Sigmoid colon (tissue), 7 donors: ENCODE measurements around the gene FOSL1. TPM values are rescaled to one million over a fixed set of nuclear protein-coding genes. Genes with fewer than 3 reads are reported as not detected.

Source experiments
- DNase-seq: peaks from one replicate; pipeline ENCODE4 v3.0.0-alpha.2; 2019
- H3K27ac ChIP-seq, 4 donors: fragments of 200-600 bp; sonication (generic); one replicate each; pipeline ENCODE4 v1.5.1; 2016 to 2019; ENCODE audit warnings: mild to moderate bottlenecking in 1 of 4
- H3K27me3 ChIP-seq, 3 donors: fragments of 200-600 bp; sonication (generic); one replicate each; pipeline ENCODE4 v1.5.1; 2019; ENCODE audit warnings: mild to moderate bottlenecking in 1 of 3
- H3K36me3 ChIP-seq, 4 donors: fragments of 200-600 bp; sonication (generic); one replicate each; pipeline ENCODE4 v1.5.1; 2016 to 2019
- H3K4me1 ChIP-seq, 4 donors: fragments of 200-600 bp; sonication (generic); one replicate each; pipeline ENCODE4 v1.5.1; 2017 to 2019
- H3K4me3 ChIP-seq, 4 donors: fragments of 200-600 bp; sonication (generic); one replicate each; pipeline ENCODE4 v1.5.1; 2017 to 2019; ENCODE audit warnings: mild to moderate bottlenecking in 2 of 4, moderate library complexity in 1 of 4
- H3K9me3 ChIP-seq, 4 donors: fragments of 200-600 bp in 3 of 4; sonication (generic) in 3 of 4; one replicate each; pipeline versions ENCODE4 v1.5.1 to v1.6.1; 2013 to 2019
- CTCF ChIP-seq, 4 experiments: fragments of 450-650 bp in 3 of 4; fragments of 200-600 bp in 1 of 4; IDR thresholded peaks; one replicate each; pipeline ENCODE4 v1.5.1; 2016 to 2019; ENCODE audit warnings: antibody characterized with exemption in 4 of 4, mild to moderate bottlenecking in 3 of 4, moderate library complexity in 2 of 4
- EP300 ChIP-seq, 4 donors: sonication (generic); formaldehyde crosslinking; IDR thresholded peaks; one replicate each; pipeline ENCODE4 v1.6.1; 2017; ENCODE audit warnings: antibody characterized with exemption in 4 of 4
- POLR2A ChIP-seq, 2 donors: fragments of 450-650 bp; IDR thresholded peaks; one replicate each; pipeline ENCODE4 v1.6.1; 2016; ENCODE audit warnings: antibody characterized with exemption in 2 of 2, mild to moderate bottlenecking in 2 of 2, moderate library complexity in 2 of 2
- POLR2AphosphoS5 ChIP-seq, 4 donors: sonication (generic); formaldehyde crosslinking; IDR thresholded peaks; one replicate each; pipeline ENCODE4 v1.6.1; 2017; ENCODE audit warnings: antibody characterized with exemption in 4 of 4
- WGBS, 2 donors: extraction: QIAGEN DNeasy Blood & Tissue Kit; methylation state at CpG; one replicate each; pipeline ENCODE4 v1.1.7; 2013; 5-methylcytosine and 5-hydroxymethylcytosine counted together
- intact Hi-C: fragments of 100-400 bp; cut with DNase I; formaldehyde crosslinking; loops from one replicate; pipeline ENCODE4 v1.15.1; 2023
- polyA plus RNA-seq, 3 donors: library from polyadenylated mRNA; stranded (reverse); fragments of 200-250 nt; gene quantifications; one replicate each; pipeline ENCODE4 v1.2.3, GENCODE V29; 2013
- total RNA-seq, 4 donors: library from RNA; depleted of rRNA; stranded (reverse); fragments of >200 nt; gene quantifications; one replicate each; pipeline ENCODE4 v1.1.0, GENCODE V29; 2016
- donor health status: healthy with polysubstance abuse.
- donor health status: Bipolar disorder and iron deficiency.
- donor health status: healthy.

The FOSL1 gene
- total and polyA plus RNA-seq, 7 donors: 0.36 to 12.4 (median 2.9) TPM; not detected in 1

- TF ChIP-seq EP300 (IDR thresholded peaks at IDR 0.05) (no peak), POLR2AphosphoS5 (IDR thresholded peaks at IDR 0.05) (no peak), POLR2A (IDR thresholded peaks at IDR 0.05) (no peak), CTCF (IDR thresholded peaks at IDR 0.05) (no peak)
- Histone ChIP-seq H3K4me3 (no peak overlapping the region), H3K36me3 (peaks cover 4 to 45% (median 15%) of the 10 kb centered on the region in 4 donors), H3K27ac (peak overlapping the region in 3 of 4 donors; percentile 11 to 63 (median 52)), H3K9me3 (no peaks in the 10 kb centered on the region), H3K4me1 (peaks cover 0 to 31% (median 28%) of the 10 kb centered on the region in 4 donors), H3K27me3 (no peaks in the 10 kb centered on the region)
- intact Hi-C loops: loop anchor here (1.0 kb wide), 1 partner anchor 105 kb away; no protein-coding TSS in a partner anchor
- WGBS, 2 donors: 82 to 88% methylated on average over 28 of the region's 28 CpGs
- peak; percentile 65 for DNase-seq
These were observed 16.1 kb downstream of the FOSL1 start for GRCh38 chr11:65883786-65884715.

DNA sequence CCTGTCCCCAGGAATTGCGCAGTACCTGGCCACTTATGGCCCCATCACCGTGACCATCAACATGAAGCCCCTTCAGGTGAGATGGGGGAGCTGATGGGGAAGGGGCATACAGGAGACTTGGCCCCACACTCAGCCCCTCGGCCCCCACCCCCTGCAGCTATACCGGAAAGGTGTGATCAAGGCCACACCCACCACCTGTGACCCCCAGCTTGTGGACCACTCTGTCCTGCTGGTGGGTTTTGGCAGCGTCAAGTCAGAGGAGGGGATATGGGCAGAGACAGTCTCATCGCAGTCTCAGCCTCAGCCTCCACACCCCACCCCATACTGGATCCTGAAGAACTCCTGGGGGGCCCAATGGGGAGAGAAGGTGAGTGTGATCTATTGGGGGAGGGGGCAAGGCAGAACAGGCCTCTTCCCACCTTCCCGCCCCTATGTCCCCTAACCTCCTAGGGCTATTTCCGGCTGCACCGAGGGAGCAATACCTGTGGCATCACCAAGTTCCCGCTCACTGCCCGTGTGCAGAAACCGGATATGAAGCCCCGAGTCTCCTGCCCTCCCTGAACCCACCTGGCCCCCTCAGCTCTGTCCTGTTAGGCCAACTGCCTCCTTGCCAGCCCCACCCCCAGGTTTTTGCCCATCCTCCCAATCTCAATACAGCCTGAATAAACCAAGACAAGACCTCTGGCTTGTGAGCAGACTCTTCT lies 17.0 kb downstream of the FOSL1 start:
- TF ChIP-seq POLR2AphosphoS5 (IDR thresholded peaks at IDR 0.05): no peak
- TF ChIP-seq EP300 (IDR thresholded peaks at IDR 0.05): no peak
- no peak for TF ChIP-seq CTCF (IDR thresholded peaks at IDR 0.05)
- TF ChIP-seq POLR2A (IDR thresholded peaks at IDR 0.05): no peak
- Histone ChIP-seq H3K4me3 (no peak overlapping the region), H3K27ac (no peak overlapping the region), H3K9me3 (no peaks in the 10 kb centered on the region), H3K36me3 (peaks cover 4 to 45% (median 15%) of the 10 kb centered on the region in 4 donors), H3K4me1 (peaks cover 0 to 26% (median 24%) of the 10 kb centered on the region in 4 donors), H3K27me3 (no peaks in the 10 kb centered on the region)
- WGBS, 2 donors: 94 to 95% methylated on average over 13 of the region's 13 CpGs
- peak; percentile 64 for DNase-seq
- intact Hi-C loops: no loop called here

- WGBS, 2 donors: 88 to 94% methylated on average over 30 of the region's 30 CpGs
- H3K9me3 ChIP-seq: no peaks in the 10 kb centered on the region
- H3K4me1 ChIP-seq: peaks cover 0 to 19% (median 18%) of the 10 kb centered on the region in 4 donors
- peak; percentile 67 for DNase-seq
- TF ChIP-seq POLR2AphosphoS5 (IDR thresholded peaks at IDR 0.05) (no peak), CTCF (IDR thresholded peaks at IDR 0.05) (no peak), POLR2A (IDR thresholded peaks at IDR 0.05) (no peak)
- no peak overlapping the region for H3K4me3 ChIP-seq
- H3K27me3 ChIP-seq: no peaks in the 10 kb centered on the region
- H3K36me3 ChIP-seq: peaks cover 4 to 45% (median 15%) of the 10 kb centered on the region in 4 donors
- H3K27ac ChIP-seq: no peak overlapping the region
- intact Hi-C loops: no loop called here
These were observed 17.8 kb downstream of the FOSL1 start for GRCh38 chr11:65882120-65883057.

- TF ChIP-seq POLR2AphosphoS5 (IDR thresholded peaks at IDR 0.05) (no peak), POLR2A (IDR thresholded peaks at IDR 0.05) (no peak), EP300 (IDR thresholded peaks at IDR 0.05) (no peak), CTCF (IDR thresholded peaks at IDR 0.05) (no peak)
- WGBS, 2 donors: 67 to 79% methylated on average over 7 of the region's 7 CpGs
- no peaks in the 10 kb centered on the region for H3K27me3 ChIP-seq
- H3K9me3 ChIP-seq: no peaks in the 10 kb centered on the region
- H3K36me3 ChIP-seq: peaks cover 4 to 34% (median 14%) of the 10 kb centered on the region in 4 donors
- intact Hi-C loops: no loop called here
- no peak overlapping the region for H3K27ac ChIP-seq
- peaks cover 0 to 11% (median 10%) of the 10 kb centered on the region in 4 donors for H3K4me1 ChIP-seq
- no peak overlapping the region for H3K4me3 ChIP-seq
- DNase-seq: no peak
These were observed 19.3 kb downstream of the FOSL1 start for GRCh38 chr11:65880844-65881421.
